Measurements from ENCODE around the gene RCOR3. TPM values are rescaled to one million over a fixed set of nuclear protein-coding genes. Genes with fewer than 3 reads are reported as not detected.

RCOR3 gene
- total RNA-seq, 1 donor from 2014 or later: 44.8 TPM

DNA sequence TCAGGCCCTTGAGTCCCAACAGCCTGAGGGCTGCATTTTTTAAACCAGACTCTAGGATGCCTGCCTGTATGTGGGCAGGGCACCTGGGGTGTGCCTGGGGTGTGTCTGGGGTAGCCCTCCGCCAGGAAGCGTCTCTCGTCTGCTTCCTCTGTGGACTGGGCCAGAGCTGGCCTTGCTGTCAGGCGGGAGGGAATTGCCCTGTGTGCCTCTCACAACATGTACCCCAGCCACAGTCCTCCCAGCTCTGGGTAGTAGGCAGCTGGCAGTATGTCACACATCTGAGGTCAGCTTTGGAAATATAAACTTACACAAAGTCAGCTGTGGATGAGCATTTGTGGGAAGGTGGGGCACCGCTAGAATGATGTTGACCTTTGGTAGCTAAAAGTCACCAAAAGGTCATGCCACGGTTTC, 80.5 kb downstream of the RCOR3 start:
- Histone ChIP-seq H3K36me3 (no peaks in the 10 kb centered on the region), H3K27me3 (no peaks in the 10 kb centered on the region), H3K9me3 (ENCODE audit: low read depth) (no peaks in the 10 kb centered on the region), H3K79me2 (ENCODE audit: low read depth) (no peaks in the 10 kb centered on the region), H3K4me3 (no peak overlapping the region), H3K27ac (no peak overlapping the region), H3F3A (ENCODE audit: low read depth) (no peaks in the 10 kb centered on the region), H3K4me2 (no peak overlapping the region), H2AFZ (replicated peaks) (no peak overlapping the region), H3K4me1 (peaks cover 3% of the 10 kb centered on the region), H3K9ac (no peak overlapping the region), H4K20me1 (ENCODE audit: low read depth) (no peaks in the 10 kb centered on the region)
- DNase-seq (ENCODE audit: low spot score): no peak
- no peak for TF ChIP-seq EZH2 (IDR thresholded peaks at IDR 0.05)
- TF ChIP-seq, protein P1, sequence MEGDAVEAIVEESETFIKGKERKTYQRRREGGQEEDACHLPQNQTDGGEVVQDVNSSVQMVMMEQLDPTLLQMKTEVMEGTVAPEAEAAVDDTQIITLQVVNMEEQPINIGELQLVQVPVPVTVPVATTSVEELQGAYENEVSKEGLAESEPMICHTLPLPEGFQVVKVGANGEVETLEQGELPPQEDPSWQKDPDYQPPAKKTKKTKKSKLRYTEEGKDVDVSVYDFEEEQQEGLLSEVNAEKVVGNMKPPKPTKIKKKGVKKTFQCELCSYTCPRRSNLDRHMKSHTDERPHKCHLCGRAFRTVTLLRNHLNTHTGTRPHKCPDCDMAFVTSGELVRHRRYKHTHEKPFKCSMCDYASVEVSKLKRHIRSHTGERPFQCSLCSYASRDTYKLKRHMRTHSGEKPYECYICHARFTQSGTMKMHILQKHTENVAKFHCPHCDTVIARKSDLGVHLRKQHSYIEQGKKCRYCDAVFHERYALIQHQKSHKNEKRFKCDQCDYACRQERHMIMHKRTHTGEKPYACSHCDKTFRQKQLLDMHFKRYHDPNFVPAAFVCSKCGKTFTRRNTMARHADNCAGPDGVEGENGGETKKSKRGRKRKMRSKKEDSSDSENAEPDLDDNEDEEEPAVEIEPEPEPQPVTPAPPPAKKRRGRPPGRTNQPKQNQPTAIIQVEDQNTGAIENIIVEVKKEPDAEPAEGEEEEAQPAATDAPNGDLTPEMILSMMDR (IDR thresholded peaks at IDR 0.05): no peak
- TF ChIP-seq EZH2phosphoT487 (IDR thresholded peaks at IDR 0.05): no peak
- Mint-ChIP-seq H3K9me3 (no peaks in the 10 kb centered on the region), H3K4me3 (no peak overlapping the region), H3K27ac (no peak overlapping the region), H3K27me3 (ENCODE audit: insufficient read depth, low read depth) (peaks cover 4% of the 10 kb centered on the region), H3K4me1 (no peaks in the 10 kb centered on the region), H3K36me3 (no peaks in the 10 kb centered on the region)

DNA sequence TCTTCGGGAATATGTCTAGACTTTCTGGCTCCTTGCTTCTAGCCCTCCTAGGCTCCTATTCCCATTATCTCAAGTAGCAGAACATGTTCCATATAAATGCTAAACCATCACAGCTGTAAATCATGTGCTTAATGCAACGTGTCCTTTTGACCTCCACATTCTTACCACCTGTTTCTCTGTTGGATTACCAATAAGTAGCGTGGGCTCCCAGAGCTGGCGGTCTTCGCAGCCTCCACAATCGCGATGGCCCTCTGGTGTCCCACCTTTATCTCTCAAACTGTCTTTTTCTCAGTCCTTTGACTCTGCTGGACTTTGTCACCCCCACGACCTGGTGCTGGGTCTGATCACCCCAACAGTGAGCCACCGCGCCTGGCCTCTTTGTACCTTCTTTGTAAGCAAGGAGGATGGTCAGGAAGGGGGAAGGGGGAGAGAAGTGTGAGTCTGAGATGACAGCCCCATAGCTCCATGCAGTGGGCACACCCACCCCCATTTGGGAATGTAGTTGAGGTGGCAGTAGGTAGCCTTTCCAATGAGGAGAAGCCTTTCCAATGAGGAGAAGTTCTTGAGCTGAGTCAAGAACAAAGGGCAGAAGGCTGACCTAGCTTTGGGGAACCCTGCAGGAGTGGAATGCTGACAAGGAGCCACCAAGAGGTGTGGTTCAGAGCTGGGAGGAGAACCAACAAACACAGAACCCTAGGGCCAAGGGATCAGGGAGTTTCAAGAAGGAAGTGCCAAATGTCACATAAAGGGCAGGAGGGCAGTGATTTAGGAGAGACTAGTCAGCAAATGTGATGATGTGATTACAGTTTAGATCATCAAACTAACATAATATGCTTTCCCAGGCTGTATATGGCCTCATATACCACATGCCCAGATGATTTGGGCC, 81.7 kb downstream of the RCOR3 start:
- H3K4me3 ChIP-seq: no peak overlapping the region
- Mint-ChIP-seq H3K4me3 (no peak overlapping the region), H3K9me3 (no peaks in the 10 kb centered on the region), H3K36me3 (no peaks in the 10 kb centered on the region), H3K27me3 (ENCODE audit: insufficient read depth, low read depth) (peaks cover 2% of the 10 kb centered on the region), H3K4me1 (peaks cover 7% of the 10 kb centered on the region), H3K27ac (no peak overlapping the region)
- no peaks in the 10 kb centered on the region for H3K79me2 ChIP-seq (ENCODE audit: low read depth)
- TF ChIP-seq EZH2 (IDR thresholded peaks at IDR 0.05): no peak
- no peak for TF ChIP-seq EZH2phosphoT487 (IDR thresholded peaks at IDR 0.05)
- TF ChIP-seq, protein P1 (IDR thresholded peaks at IDR 0.05): no peak
- H3K4me1 ChIP-seq: peaks cover 7% of the 10 kb centered on the region
- peaks cover under 1% of the 10 kb centered on the region for H3F3A ChIP-seq (ENCODE audit: low read depth)
- H3K9me3 ChIP-seq (ENCODE audit: low read depth): no peaks in the 10 kb centered on the region
- H3K9ac ChIP-seq: no peak overlapping the region
- no peaks in the 10 kb centered on the region for H3K27me3 ChIP-seq
- no peak overlapping the region for H2AFZ ChIP-seq (replicated peaks)
- no peak for DNase-seq (ENCODE audit: low spot score)
- no peak overlapping the region for H3K4me2 ChIP-seq
- H3K27ac ChIP-seq: no peak overlapping the region
- H4K20me1 ChIP-seq (ENCODE audit: low read depth): no peaks in the 10 kb centered on the region
- no peaks in the 10 kb centered on the region for H3K36me3 ChIP-seq

DNA sequence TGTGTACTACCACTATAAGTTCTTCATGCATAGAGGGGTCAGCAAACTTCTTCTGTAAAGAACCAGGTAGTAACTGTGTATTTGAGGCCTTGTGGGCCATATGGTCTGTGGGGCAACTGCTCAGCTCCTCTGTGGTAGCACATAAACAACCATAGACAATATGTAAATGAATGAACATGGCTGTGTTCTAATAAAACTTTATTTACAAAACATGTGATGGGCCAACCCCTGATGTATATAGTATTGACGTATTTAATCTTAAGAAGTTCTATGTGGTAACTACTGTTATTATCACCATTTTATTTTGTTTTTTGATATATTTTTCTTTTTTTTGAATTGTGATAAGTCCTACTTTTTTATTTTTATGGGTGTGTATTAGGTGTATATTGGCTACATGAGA, 82.8 kb downstream of the RCOR3 start:
- Histone ChIP-seq H3K9me3 (ENCODE audit: low read depth) (no peaks in the 10 kb centered on the region), H3F3A (ENCODE audit: low read depth) (peaks cover 4% of the 10 kb centered on the region), H3K36me3 (no peaks in the 10 kb centered on the region), H3K4me2 (no peak overlapping the region), H3K4me1 (peaks cover 11% of the 10 kb centered on the region), H3K79me2 (ENCODE audit: low read depth) (no peaks in the 10 kb centered on the region), H3K27me3 (no peaks in the 10 kb centered on the region), H3K27ac (no peak overlapping the region), H4K20me1 (ENCODE audit: low read depth) (peaks cover 3% of the 10 kb centered on the region), H3K4me3 (no peak overlapping the region), H2AFZ (replicated peaks) (no peak overlapping the region), H3K9ac (no peak overlapping the region)
- no peak overlapping the region for H3K27ac Mint-ChIP-seq
- DNase-seq (ENCODE audit: low spot score): no peak
- peaks cover 11% of the 10 kb centered on the region for H3K4me1 Mint-ChIP-seq
- H3K9me3 Mint-ChIP-seq: no peaks in the 10 kb centered on the region
- peaks cover 2% of the 10 kb centered on the region for H3K27me3 Mint-ChIP-seq (ENCODE audit: insufficient read depth, low read depth)
- TF ChIP-seq EZH2 (IDR thresholded peaks at IDR 0.05) (no peak), EZH2phosphoT487 (IDR thresholded peaks at IDR 0.05) (no peak)
- TF ChIP-seq, protein P1 (IDR thresholded peaks at IDR 0.05): no peak
- no peaks in the 10 kb centered on the region for H3K36me3 Mint-ChIP-seq
- H3K4me3 Mint-ChIP-seq: no peak overlapping the region
